B cell (primary cell): Measurements from ENCODE around the gene AKR7A2. TPM values are rescaled to one million over a fixed set of nuclear protein-coding genes. Genes with fewer than 3 reads are reported as not detected.

Source experiments
- ATAC-seq: fragments of 200-7000 bp; cut with Tn5 transposase; one replicate; pipeline ENCODE4 v1.10.0; 2021; ENCODE audit warnings: low read depth, mild to moderate bottlenecking, moderate number of reproducible peaks, moderate library complexity
- CTCF ChIA-PET: fragments of 350-600 bp; sonication (Branson Sonifier 250); formaldehyde crosslinking; loops from one replicate; lab custom pipeline; 2021; ENCODE audit warnings: antibody characterized with exemption, inconsistent platforms; lab: Charles Lee
- POLR2A ChIA-PET: fragments of 350-600 bp; sonication (Branson Sonifier 250); formaldehyde crosslinking; loops from one replicate; lab custom pipeline; 2021; ENCODE audit warnings: antibody characterized with exemption; lab: Charles Lee
- DNase-seq: peaks from one replicate; pipeline ENCODE4 v3.0.0; 2013
- H2AFZ ChIP-seq: 2 replicates; pipeline ENCODE4 v1.6.1; 2012; ENCODE audit warnings: mild to moderate bottlenecking, low read depth, low read length; ENCODE audit not compliant: insufficient read depth, poor library complexity, severe bottlenecking
- H3K27ac ChIP-seq, 2 donors: 1 replicate in 1 of 2; 2 replicates in 1 of 2; pipeline ENCODE4 v1.5.1; 2012 to 2013; ENCODE audit warnings: low read length in 2 of 2, mild to moderate bottlenecking in 2 of 2, moderate library complexity in 1 of 2
- H3K27me3 ChIP-seq, 4 experiments: fragments of 200-600 bp in 1 of 4; sonication (generic) in 1 of 4; replicated peaks in 1 of 4; 1 replicate in 2 of 4; 2 replicates in 2 of 4; pipeline versions ENCODE4 v1.6.1 to v1.7.0; 2013 to 2016; ENCODE audit warnings: low read length in 3 of 4, mild to moderate bottlenecking in 2 of 4, mixed read lengths in 1 of 4, moderate library complexity in 1 of 4; ENCODE audit not compliant: insufficient read depth in 4 of 4, control insufficient read depth in 3 of 4; ENCODE audit errors: control extremely low read depth in 1 of 4
- H3K36me3 ChIP-seq, 2 experiments: replicated peaks in 1 of 2; 1 replicate in 1 of 2; 2 replicates in 1 of 2; pipeline versions ENCODE4 v1.6.1 to v1.7.1; 2013; ENCODE audit warnings: low read length in 1 of 2; ENCODE audit not compliant: insufficient read depth in 2 of 2, control insufficient read depth in 1 of 2; ENCODE audit errors: control extremely low read depth in 1 of 2, extremely low read depth in 1 of 2
- H3K4me1 ChIP-seq, 2 donors: fragments of 200-600 bp in 1 of 2; sonication (generic) in 1 of 2; 1 replicate in 1 of 2; 2 replicates in 1 of 2; pipeline versions ENCODE4 v1.5.1 to v1.6.1; 2013 to 2017; ENCODE audit warnings: low read length in 2 of 2; ENCODE audit not compliant: control insufficient read depth in 2 of 2, insufficient read depth in 2 of 2
- H3K4me2 ChIP-seq: replicated peaks from 2 replicates; pipeline ENCODE3; 2012; ENCODE audit warnings: mild to moderate bottlenecking, low read depth, low read length; ENCODE audit not compliant: poor library complexity, severe bottlenecking
- H3K4me3 ChIP-seq, 5 experiments: fragments of 200-600 bp in 1 of 5; sonication (generic) in 1 of 5; 1 replicate in 3 of 5; 2 replicates in 2 of 5; pipeline versions ENCODE4 v1.5.1 to v1.7.0; 2011 to 2016; ENCODE audit warnings: low read length in 4 of 5, mild to moderate bottlenecking in 4 of 5, low read depth in 2 of 5, control low read depth in 1 of 5, moderate library complexity in 1 of 5; ENCODE audit not compliant: insufficient read depth in 1 of 5; ENCODE audit errors: control extremely low read depth in 1 of 5, extremely low read depth in 1 of 5
- H3K79me2 ChIP-seq: fragments of 200-600 bp; sonication (generic); one replicate; pipeline ENCODE4 v1.6.0; 2016; ENCODE audit warnings: low read length; ENCODE audit not compliant: control insufficient read depth, insufficient read depth
- H3K9ac ChIP-seq: fragments of 200-600 bp; sonication (generic); 2 replicates; pipeline ENCODE4 v1.6.1; 2017; ENCODE audit warnings: mild to moderate bottlenecking, low read length, moderate library complexity
- H3K9me3 ChIP-seq, 3 donors: one replicate each; pipeline versions ENCODE4 v1.6.1 to v1.7.1; 2013; ENCODE audit warnings: low read length in 2 of 3; ENCODE audit not compliant: control insufficient read depth in 2 of 3, insufficient read depth in 1 of 3; ENCODE audit errors: control extremely low read depth in 1 of 3
- H4K20me1 ChIP-seq: 2 replicates; pipeline ENCODE4 v1.6.0; 2012; ENCODE audit warnings: mild to moderate bottlenecking, low read length; ENCODE audit not compliant: insufficient read depth, control insufficient read depth, poor library complexity, severe bottlenecking
- H3K27ac Mint-ChIP-seq: one replicate; pipeline ENCODE4 v1.8.0; 2021; ENCODE audit warnings: mixed read lengths
- H3K27me3 Mint-ChIP-seq: one replicate; pipeline ENCODE4 v1.8.0; 2021; ENCODE audit warnings: mixed read lengths
- H3K4me1 Mint-ChIP-seq: one replicate; pipeline ENCODE4 v1.8.0; 2021; ENCODE audit warnings: mixed read lengths
- H3K4me3 Mint-ChIP-seq: one replicate; pipeline ENCODE4 v1.8.0; 2021; ENCODE audit warnings: mixed read lengths
- H3K9me3 Mint-ChIP-seq: one replicate; pipeline ENCODE4 v1.8.0; 2022; ENCODE audit warnings: mixed read lengths; ENCODE audit not compliant: insufficient read depth
- EZH2 ChIP-seq: IDR thresholded peaks from 2 replicates; pipeline ENCODE4 v1.6.1; 2012; ENCODE audit warnings: borderline replicate concordance, low read depth, mild to moderate bottlenecking, moderate library complexity, low read length; ENCODE audit not compliant: insufficient read depth, poor library complexity, severe bottlenecking
- WGBS: methylation state at CpG from one replicate; pipeline ENCODE4 v1.1.5; 2013; ENCODE audit warnings: missing lambda C conversion rate; ENCODE audit not compliant: insufficient coverage; 5-methylcytosine and 5-hydroxymethylcytosine counted together
- intact Hi-C: fragments of 100-400 bp; cut with micrococcal nuclease; formaldehyde crosslinking; loops from one replicate; pipeline ENCODE4 v1.10.0; 2022
- polyA plus RNA-seq: library from polyadenylated mRNA; depleted of rRNA; stranded (reverse); fragments of >200 nt; gene quantifications from 2 replicates; pipeline ENCODE4 v1.2.3, GENCODE V29; 2012
- total RNA-seq, 2 donors: library from RNA; stranded (reverse); fragments of 120-200 nt in 1 of 2; gene quantifications; 1 replicate in 1 of 2; 2 replicates in 1 of 2; pipeline versions ENCODE4 v1.2.3 to v1.2.4, GENCODE V29; 2013 to 2022
- TF ChIP-seq, protein P1 (sequence below): fragments of 200-600 bp; IDR thresholded peaks from one replicate; pipeline ENCODE4 v1.8.0; 2022; ENCODE audit warnings: antibody characterized with exemption, mild to moderate bottlenecking

The AKR7A2 gene
- total and polyA plus RNA-seq, 2 donors (not counting 1 experiment from before 2014, with no cell fraction given) = 23.7 to 32.1 TPM

DNA sequence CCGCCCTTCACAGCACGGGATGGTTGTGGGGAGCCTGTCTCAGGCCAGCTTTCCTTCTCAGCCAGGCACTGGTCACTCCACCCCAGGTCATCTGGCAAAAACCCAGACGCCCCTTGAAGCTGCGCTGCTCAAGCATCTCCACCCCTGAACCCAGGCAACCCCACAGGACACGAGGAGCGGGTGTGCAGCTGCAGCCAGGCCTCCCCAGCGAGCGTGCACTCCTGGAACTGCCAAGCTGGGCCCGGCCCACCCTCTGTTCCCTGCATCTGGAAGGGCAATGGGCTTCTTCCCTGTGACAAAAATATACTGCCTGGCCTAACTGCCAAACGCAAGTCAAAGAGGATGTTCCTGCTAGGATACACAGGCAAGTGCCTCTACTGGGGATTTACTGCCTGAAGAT lies 39.9 kb upstream of the AKR7A2 start:
- Histone ChIP-seq H3K79me2 (no peaks in the 10 kb centered on the region), H3K9ac (no peak overlapping the region), H3K4me1 (peaks cover 0 to 6% of the 10 kb centered on the region in 2 donors), H4K20me1 (peaks cover 19% of the 10 kb centered on the region), H2AFZ (no peak overlapping the region), H3K4me2 (no peak overlapping the region), H3K27me3 (no peaks in the 10 kb centered on the region), H3K4me3 (no peak overlapping the region), H3K36me3 (peaks cover 2 to 72% of the 10 kb centered on the region in 2 experiments), H3K27ac (no peak overlapping the region), H3K9me3 (no peaks in the 10 kb centered on the region)
- no peak for ATAC-seq
- 98% methylated on average over 7 of the region's 10 CpGs for WGBS
- Mint-ChIP-seq H3K4me1 (peaks cover 10% of the 10 kb centered on the region), H3K27ac (no peak overlapping the region), H3K27me3 (no peaks in the 10 kb centered on the region), H3K4me3 (no peak overlapping the region), H3K9me3 (no peaks in the 10 kb centered on the region)
- intact Hi-C loops = no loop called here
- ChIA-PET POLR2A (no interaction called here), CTCF (no interaction called here)
- TF ChIP-seq, protein P1, sequence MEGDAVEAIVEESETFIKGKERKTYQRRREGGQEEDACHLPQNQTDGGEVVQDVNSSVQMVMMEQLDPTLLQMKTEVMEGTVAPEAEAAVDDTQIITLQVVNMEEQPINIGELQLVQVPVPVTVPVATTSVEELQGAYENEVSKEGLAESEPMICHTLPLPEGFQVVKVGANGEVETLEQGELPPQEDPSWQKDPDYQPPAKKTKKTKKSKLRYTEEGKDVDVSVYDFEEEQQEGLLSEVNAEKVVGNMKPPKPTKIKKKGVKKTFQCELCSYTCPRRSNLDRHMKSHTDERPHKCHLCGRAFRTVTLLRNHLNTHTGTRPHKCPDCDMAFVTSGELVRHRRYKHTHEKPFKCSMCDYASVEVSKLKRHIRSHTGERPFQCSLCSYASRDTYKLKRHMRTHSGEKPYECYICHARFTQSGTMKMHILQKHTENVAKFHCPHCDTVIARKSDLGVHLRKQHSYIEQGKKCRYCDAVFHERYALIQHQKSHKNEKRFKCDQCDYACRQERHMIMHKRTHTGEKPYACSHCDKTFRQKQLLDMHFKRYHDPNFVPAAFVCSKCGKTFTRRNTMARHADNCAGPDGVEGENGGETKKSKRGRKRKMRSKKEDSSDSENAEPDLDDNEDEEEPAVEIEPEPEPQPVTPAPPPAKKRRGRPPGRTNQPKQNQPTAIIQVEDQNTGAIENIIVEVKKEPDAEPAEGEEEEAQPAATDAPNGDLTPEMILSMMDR = no peak
- no peak for TF ChIP-seq EZH2
- no peak for DNase-seq

DNA sequence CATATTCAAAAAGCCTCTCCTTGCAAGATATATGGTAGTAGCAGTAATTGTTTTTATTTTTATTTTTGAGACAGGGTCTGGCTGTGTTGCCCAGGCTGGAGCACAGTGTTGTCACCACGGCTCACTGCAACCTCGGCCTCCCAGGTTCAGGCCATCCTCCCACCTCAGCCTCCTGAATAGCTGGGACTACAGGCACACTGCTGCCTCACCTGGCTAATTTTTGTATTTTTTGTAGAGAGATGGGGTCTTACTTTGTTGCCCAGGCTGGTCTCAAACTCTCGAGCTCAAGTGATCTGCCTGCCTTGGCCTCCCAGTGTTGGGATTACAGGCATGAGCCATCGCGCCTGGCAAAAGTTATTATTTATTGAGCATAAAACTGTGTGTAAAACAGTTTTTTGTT lies 38.6 kb upstream of the AKR7A2 start:
- ATAC-seq (no peak), DNase-seq (no peak)
- H3K36me3 ChIP-seq = peaks cover 2 to 62% of the 10 kb centered on the region in 2 experiments
- 100% methylated on average over 3 of the region's 5 CpGs for WGBS
- H3K4me3 ChIP-seq = no peak overlapping the region
- peaks cover 11% of the 10 kb centered on the region for H3K4me1 Mint-ChIP-seq
- H3K4me1 ChIP-seq = peaks cover 0 to 6% of the 10 kb centered on the region in 2 donors
- TF ChIP-seq, protein P1 = no peak
- TF ChIP-seq EZH2 = no peak
- H3K4me3 Mint-ChIP-seq = no peak overlapping the region
- intact Hi-C loops = no loop called here
- H3K9me3 Mint-ChIP-seq = no peaks in the 10 kb centered on the region
- no peak overlapping the region for H2AFZ ChIP-seq
- no peaks in the 10 kb centered on the region for H3K9me3 ChIP-seq
- no peak overlapping the region for H3K4me2 ChIP-seq
- H3K79me2 ChIP-seq = no peaks in the 10 kb centered on the region
- ChIA-PET CTCF (no interaction called here), POLR2A (interaction anchor here (0.6 kb wide), 1 partner anchor 298 kb away, joined by 4 read pairs; no protein-coding TSS in a partner anchor)
- no peak overlapping the region for H3K27ac Mint-ChIP-seq
- H3K27me3 Mint-ChIP-seq = no peaks in the 10 kb centered on the region
- H3K27me3 ChIP-seq = no peaks in the 10 kb centered on the region
- peaks cover 23% of the 10 kb centered on the region for H4K20me1 ChIP-seq
- no peak overlapping the region for H3K9ac ChIP-seq
- H3K27ac ChIP-seq = no peak overlapping the region
